ENCODE data around the gene LENG8.

DNA sequence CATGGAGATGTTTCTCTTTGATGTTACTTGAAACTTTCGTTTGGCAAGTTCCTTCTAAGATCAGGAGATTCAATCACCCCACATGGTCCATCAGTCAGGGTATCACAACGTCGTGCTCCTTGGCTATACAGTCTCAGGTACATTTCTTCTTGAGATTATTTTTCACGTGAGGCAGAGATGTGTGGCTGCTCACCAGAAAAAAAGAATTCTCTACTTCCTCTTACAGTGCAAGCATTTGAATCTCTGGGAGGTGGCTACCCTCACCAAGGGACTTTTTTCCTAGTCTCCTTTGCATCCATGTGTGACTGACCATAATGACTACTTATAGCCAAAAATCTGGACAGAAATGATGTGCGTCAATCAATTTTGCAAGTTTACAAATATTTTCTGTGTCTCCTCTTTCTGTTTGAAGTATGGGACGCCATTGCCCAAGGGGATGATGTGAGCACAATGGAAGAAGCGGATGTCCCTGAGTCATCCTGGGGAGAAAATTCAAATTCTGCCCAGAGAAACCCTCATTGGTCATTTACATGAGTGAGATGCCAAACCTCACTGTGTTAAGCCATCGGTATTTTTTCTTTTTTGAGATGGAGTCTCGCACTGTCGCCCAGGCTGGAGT, 45.1 kb downstream of the LENG8 start:
- TF ChIP-seq, protein P1, sequence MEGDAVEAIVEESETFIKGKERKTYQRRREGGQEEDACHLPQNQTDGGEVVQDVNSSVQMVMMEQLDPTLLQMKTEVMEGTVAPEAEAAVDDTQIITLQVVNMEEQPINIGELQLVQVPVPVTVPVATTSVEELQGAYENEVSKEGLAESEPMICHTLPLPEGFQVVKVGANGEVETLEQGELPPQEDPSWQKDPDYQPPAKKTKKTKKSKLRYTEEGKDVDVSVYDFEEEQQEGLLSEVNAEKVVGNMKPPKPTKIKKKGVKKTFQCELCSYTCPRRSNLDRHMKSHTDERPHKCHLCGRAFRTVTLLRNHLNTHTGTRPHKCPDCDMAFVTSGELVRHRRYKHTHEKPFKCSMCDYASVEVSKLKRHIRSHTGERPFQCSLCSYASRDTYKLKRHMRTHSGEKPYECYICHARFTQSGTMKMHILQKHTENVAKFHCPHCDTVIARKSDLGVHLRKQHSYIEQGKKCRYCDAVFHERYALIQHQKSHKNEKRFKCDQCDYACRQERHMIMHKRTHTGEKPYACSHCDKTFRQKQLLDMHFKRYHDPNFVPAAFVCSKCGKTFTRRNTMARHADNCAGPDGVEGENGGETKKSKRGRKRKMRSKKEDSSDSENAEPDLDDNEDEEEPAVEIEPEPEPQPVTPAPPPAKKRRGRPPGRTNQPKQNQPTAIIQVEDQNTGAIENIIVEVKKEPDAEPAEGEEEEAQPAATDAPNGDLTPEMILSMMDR (IDR thresholded peaks at IDR 0.05) = no peak
- TF ChIP-seq POLR2A (IDR thresholded peaks at IDR 0.05) = no peak

All from adrenal gland (tissue), 5 donors.